ENCODE data around the gene CLDN1. TPM values are rescaled to one million over a fixed set of nuclear protein-coding genes. Genes with fewer than 3 reads are reported as not detected.

CLDN1 gene
- total RNA-seq, 1 donor from 2014 or later: 9.7 TPM

DNA sequence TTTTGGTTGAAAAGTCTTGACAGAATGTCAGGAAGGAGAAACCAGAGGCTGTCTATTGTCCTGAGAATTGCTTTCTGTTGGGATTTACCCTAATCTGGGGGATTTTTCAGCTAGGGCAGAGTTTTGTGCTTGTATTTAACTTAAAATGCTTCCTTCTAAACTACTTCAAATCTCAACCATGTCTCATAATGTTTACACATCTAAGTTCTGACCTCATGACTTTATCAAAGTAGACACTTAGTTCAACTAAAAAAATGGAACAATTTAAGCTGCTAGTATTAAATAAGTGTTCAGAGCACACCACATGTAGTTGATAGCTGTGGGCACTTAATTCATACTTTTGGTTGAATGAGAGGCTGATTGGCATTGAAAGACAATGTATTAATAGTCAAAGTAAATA lies 28.2 kb downstream of the CLDN1 start:
- no peak overlapping the region for H3K27ac Mint-ChIP-seq
- H3K4me1 Mint-ChIP-seq (ENCODE audit: unreplicated experiment): peaks cover 5% of the 10 kb centered on the region
- H3K9me3 Mint-ChIP-seq: peaks cover 4% of the 10 kb centered on the region
- no peak overlapping the region for H3K4me3 Mint-ChIP-seq
- DNase-seq (ENCODE audit: extremely low spot score, unreplicated experiment): no peak
- no peaks in the 10 kb centered on the region for H3K36me3 Mint-ChIP-seq
- no peaks in the 10 kb centered on the region for H3K27me3 Mint-ChIP-seq
- TF ChIP-seq, protein P1, sequence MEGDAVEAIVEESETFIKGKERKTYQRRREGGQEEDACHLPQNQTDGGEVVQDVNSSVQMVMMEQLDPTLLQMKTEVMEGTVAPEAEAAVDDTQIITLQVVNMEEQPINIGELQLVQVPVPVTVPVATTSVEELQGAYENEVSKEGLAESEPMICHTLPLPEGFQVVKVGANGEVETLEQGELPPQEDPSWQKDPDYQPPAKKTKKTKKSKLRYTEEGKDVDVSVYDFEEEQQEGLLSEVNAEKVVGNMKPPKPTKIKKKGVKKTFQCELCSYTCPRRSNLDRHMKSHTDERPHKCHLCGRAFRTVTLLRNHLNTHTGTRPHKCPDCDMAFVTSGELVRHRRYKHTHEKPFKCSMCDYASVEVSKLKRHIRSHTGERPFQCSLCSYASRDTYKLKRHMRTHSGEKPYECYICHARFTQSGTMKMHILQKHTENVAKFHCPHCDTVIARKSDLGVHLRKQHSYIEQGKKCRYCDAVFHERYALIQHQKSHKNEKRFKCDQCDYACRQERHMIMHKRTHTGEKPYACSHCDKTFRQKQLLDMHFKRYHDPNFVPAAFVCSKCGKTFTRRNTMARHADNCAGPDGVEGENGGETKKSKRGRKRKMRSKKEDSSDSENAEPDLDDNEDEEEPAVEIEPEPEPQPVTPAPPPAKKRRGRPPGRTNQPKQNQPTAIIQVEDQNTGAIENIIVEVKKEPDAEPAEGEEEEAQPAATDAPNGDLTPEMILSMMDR (conservative IDR thresholded peaks at IDR 0.05): no peak

DNA sequence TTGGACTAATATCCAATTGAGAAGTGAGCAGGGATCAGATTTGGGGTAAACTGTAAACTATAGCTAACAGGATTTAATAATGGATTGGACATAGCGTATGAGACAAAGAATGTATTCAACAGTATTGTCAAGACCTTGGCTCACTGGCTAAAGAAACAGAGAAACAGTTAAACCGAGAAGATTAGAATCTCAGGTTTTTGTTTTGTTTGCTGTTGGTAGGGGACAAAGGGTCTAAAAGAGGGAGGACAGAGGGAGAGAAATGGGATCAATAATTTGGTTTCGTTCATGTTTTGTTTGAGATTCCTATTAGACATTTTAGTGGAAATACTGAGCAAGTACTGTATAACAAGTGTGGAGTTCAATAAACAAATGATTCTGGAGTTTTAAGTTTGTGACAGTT lies 28.6 kb downstream of the CLDN1 start:
- Mint-ChIP-seq H3K9me3 (peaks cover 4% of the 10 kb centered on the region), H3K27ac (no peak overlapping the region), H3K36me3 (no peaks in the 10 kb centered on the region), H3K4me1 (ENCODE audit: unreplicated experiment) (peaks cover 5% of the 10 kb centered on the region), H3K27me3 (no peaks in the 10 kb centered on the region), H3K4me3 (no peak overlapping the region)
- DNase-seq (ENCODE audit: extremely low spot score, unreplicated experiment): no peak
- TF ChIP-seq, protein P1 (conservative IDR thresholded peaks at IDR 0.05): no peak

DNA sequence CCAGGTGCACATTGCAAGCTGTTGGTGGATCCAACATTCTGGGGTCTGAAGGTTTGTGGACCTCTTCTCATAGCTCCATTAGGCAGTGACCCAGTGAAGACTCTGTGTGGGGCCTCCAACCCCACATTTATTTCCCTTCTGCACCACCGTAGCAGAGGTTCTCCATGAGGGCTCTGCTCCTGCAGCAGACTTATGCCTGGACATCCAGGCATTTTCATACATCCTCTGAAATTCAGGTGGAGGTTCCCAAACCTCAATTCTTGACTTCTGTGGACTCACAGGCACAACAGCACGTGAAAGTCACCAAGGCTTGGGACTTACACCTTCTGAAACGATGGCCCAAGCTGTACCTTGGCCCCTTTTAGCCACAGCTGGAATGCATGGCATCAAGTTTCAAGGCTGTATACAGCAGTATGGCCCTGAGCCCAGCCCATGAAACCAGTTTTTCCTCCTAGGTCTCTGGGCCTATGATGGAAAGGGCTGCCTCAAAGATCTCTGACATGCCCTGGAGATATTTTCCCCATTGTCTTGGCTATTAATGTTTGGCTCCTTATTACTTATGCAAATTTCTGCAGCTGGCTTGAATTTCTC lies 30.2 kb downstream of the CLDN1 start:
- Mint-ChIP-seq H3K27ac (no peak overlapping the region), H3K27me3 (no peaks in the 10 kb centered on the region), H3K4me1 (ENCODE audit: unreplicated experiment) (peaks cover 5% of the 10 kb centered on the region), H3K36me3 (no peaks in the 10 kb centered on the region), H3K4me3 (no peak overlapping the region), H3K9me3 (peaks cover 4% of the 10 kb centered on the region)
- DNase-seq (ENCODE audit: extremely low spot score, unreplicated experiment): no peak
- TF ChIP-seq, protein P1 (conservative IDR thresholded peaks at IDR 0.05): no peak

DNA sequence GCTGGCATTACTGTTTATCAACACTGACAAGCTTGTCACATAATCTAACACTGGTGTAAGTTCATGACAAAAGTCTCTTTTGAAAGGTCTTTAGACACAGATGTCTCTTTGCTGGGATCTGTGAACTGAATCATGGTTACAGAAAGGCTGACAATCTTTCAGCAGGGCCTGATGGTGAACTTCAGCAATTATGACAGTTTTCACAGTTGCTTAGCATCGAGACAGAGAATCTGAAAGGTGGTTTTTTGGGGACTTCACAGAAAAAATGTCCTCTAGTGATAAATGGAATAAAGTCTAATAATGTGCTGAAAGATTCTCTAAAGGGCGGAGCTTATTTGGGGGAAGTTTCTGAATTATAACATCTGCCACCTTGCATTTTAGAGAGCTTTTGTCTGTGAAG lies 32.3 kb downstream of the CLDN1 start:
- peaks cover 5% of the 10 kb centered on the region for H3K4me1 Mint-ChIP-seq (ENCODE audit: unreplicated experiment)
- H3K36me3 Mint-ChIP-seq: no peaks in the 10 kb centered on the region
- no peak overlapping the region for H3K27ac Mint-ChIP-seq
- DNase-seq (ENCODE audit: extremely low spot score, unreplicated experiment): no peak
- TF ChIP-seq, protein P1 (conservative IDR thresholded peaks at IDR 0.05): no peak
- H3K27me3 Mint-ChIP-seq: no peaks in the 10 kb centered on the region
- H3K4me3 Mint-ChIP-seq: no peak overlapping the region
- H3K9me3 Mint-ChIP-seq: peaks cover 12% of the 10 kb centered on the region

DNA sequence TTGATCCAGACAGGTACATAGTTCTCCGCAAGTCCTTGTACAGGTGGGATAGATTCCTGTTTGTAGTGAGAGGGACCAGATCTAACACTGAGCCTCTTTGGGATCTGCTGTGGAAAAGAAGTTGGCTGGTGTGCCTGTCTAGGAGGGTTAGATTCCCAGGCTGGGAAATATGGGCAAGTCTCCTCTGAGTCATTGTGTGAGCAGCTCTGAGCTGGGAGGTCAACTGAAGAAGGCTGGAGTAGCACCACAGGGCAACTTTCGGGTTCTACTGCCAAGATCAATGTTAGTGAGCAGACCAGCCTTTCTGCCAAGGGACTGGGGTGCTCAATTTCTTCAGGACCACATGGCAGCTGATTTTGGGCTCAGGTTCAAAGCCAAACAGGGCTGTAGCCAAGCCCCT lies 33.4 kb downstream of the CLDN1 start:
- peaks cover 12% of the 10 kb centered on the region for H3K9me3 Mint-ChIP-seq
- no peak overlapping the region for H3K4me3 Mint-ChIP-seq
- no peaks in the 10 kb centered on the region for H3K36me3 Mint-ChIP-seq
- DNase-seq (ENCODE audit: extremely low spot score, unreplicated experiment): no peak
- H3K27me3 Mint-ChIP-seq: no peaks in the 10 kb centered on the region
- peaks cover 4% of the 10 kb centered on the region for H3K4me1 Mint-ChIP-seq (ENCODE audit: unreplicated experiment)
- H3K27ac Mint-ChIP-seq: no peak overlapping the region
- TF ChIP-seq, protein P1 (conservative IDR thresholded peaks at IDR 0.05): no peak

DNA sequence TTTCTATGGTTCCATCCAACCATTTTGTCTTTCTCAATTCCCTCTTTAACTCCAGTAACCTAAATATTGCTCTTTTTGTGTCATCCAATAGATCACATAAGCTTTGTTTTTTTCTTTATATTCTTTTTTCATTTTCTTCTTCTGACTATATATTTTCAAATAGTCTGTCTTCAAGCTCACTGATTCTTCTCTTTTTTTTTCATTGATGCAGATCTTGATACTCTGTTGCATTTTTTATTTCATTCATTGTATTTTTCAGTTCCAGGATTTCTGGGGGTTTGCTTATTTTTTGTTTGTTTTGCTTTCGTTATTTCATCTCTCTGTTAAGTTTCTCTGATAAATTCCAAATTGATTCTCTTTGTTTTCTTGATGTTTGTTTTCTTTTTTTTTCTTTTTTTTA lies 36.2 kb downstream of the CLDN1 start:
- no peak for DNase-seq (ENCODE audit: extremely low spot score, unreplicated experiment)
- peaks cover 8% of the 10 kb centered on the region for H3K9me3 Mint-ChIP-seq
- TF ChIP-seq, protein P1 (conservative IDR thresholded peaks at IDR 0.05): no peak
- no peak overlapping the region for H3K27ac Mint-ChIP-seq
- peaks cover 6% of the 10 kb centered on the region for H3K4me1 Mint-ChIP-seq (ENCODE audit: unreplicated experiment)
- H3K27me3 Mint-ChIP-seq: no peaks in the 10 kb centered on the region
- no peaks in the 10 kb centered on the region for H3K36me3 Mint-ChIP-seq
- H3K4me3 Mint-ChIP-seq: no peak overlapping the region

All from type B pancreatic cell (in vitro differentiated cells).